Esophagus mucosa (tissue), 1 donor: ENCODE measurements around the gene MLLT6. TPM values are rescaled to one million over a fixed set of nuclear protein-coding genes. Genes with fewer than 3 reads are reported as not detected.

ENCODE experiments used
- ATAC-seq: fragments of 200-7000 bp; cut with Tn5 transposase; one replicate; pipeline ENCODE4 v1.9.1; 2020
- total RNA-seq: library from RNA; stranded (reverse); gene quantifications from one replicate; pipeline ENCODE4 v1.2.4, GENCODE V29; 2023
- donor health status: DM: yes; HTN: yes; CAD: no.

MLLT6 gene
- total RNA-seq, 1 donor from 2014 or later = 40.2 TPM

- no peak for ATAC-seq
These were observed 72.7 kb downstream of the MLLT6 start for GRCh38 chr17:38777641-38778250.

Other genes starting within 250 kb of the MLLT6 start
- gene SRCIN1, start 99.3 kb upstream of the MLLT6 start, total RNA-seq = 6.6 TPM
- 4.9 TPM for gene EPOP, start 30.3 kb upstream of the MLLT6 start, total RNA-seq
- 28.6 TPM for gene CISD3, start 25.1 kb downstream of the MLLT6 start, total RNA-seq
- 18.0 TPM for gene PCGF2, start 43.1 kb downstream of the MLLT6 start, total RNA-seq
- gene PSMB3, start 47.5 kb downstream of the MLLT6 start, total RNA-seq = 179 TPM
- gene PIP4K2B, start 94.3 kb downstream of the MLLT6 start, total RNA-seq = 15.1 TPM
- 10.9 TPM for gene CWC25, start 120.0 kb downstream of the MLLT6 start, total RNA-seq
- 1,222 TPM for gene RPL23, start 148.4 kb downstream of the MLLT6 start, total RNA-seq
- gene LASP1, start 164.8 kb downstream of the MLLT6 start, total RNA-seq = 50.0 TPM